Measurements from ENCODE around the gene ALLC.

DNA sequence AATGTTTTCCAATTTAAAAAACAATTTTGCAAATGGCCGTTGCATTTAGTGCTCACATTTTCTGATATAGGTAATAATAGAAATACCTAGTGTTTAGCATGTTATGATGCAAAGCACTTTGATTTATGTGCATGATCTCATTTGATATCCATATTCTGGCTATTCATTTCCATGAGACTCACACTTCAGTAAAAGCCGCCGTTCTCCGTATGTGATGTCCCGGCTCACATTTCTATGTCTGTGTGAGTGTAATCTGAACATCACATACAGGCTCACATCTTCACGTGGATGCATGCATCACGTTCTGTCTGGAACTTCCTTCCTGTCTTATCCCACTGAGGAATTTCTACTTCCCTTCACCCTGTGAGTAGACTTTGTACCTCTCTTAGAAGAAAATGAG lies 91.2 kb downstream of the ALLC start:
- TF ChIP-seq EZH2 (IDR thresholded peaks at IDR 0.05), result no peak
- no peak for TF ChIP-seq POLR2AphosphoS5 (IDR thresholded peaks at IDR 0.05; ENCODE audit: borderline replicate concordance, low read depth, low read length)
- TF ChIP-seq FOXP2 (optimal IDR thresholded peaks at IDR 0.05; ENCODE audit: control extremely low read depth, extremely low read length, insufficient read depth), result no peak

Measured in SK-N-MC (cell line).